Osteoblast (primary cell): ENCODE results near the gene PMPCA. TPM values are rescaled to one million over a fixed set of nuclear protein-coding genes. Genes with fewer than 3 reads are reported as not detected.

ENCODE experiments used
- DNase-seq: peaks from one replicate; pipeline ENCODE4 v3.0.0; 2011; ENCODE audit warnings: low spot score, mixed read lengths; ENCODE audit not compliant: insufficient read length; ENCODE audit errors: missing footprints
- H2AFZ ChIP-seq: 2 replicates; pipeline ENCODE4 v1.6.0; 2011; ENCODE audit warnings: mild to moderate bottlenecking, low read length
- H3K27ac ChIP-seq: 2 replicates; pipeline ENCODE4 v1.5.1; 2011; ENCODE audit warnings: mild to moderate bottlenecking, low read depth, low read length, moderate library complexity
- H3K27me3 ChIP-seq: 2 replicates; pipeline ENCODE4 v1.6.0; 2012; ENCODE audit warnings: mild to moderate bottlenecking, control low read depth, inconsistent platforms, low read length, moderate library complexity; ENCODE audit not compliant: insufficient read depth
- H3K36me3 ChIP-seq: 2 replicates; pipeline ENCODE4 v1.5.1; 2011; ENCODE audit warnings: mild to moderate bottlenecking, low read length, control low read depth, moderate library complexity; ENCODE audit not compliant: insufficient read depth
- H3K4me1 ChIP-seq: 2 replicates; pipeline ENCODE4 v1.5.1; 2011; ENCODE audit warnings: mild to moderate bottlenecking, low read length, control low read depth, moderate library complexity; ENCODE audit not compliant: insufficient read depth
- H3K4me2 ChIP-seq: 2 replicates; pipeline ENCODE4 v1.6.0; 2011; ENCODE audit warnings: mild to moderate bottlenecking, low read length; ENCODE audit not compliant: insufficient read depth
- H3K4me3 ChIP-seq: fragments of 200-600 bp; sonication (generic); 3 replicates; pipeline ENCODE4 v1.5.1; 2012; ENCODE audit warnings: mild to moderate bottlenecking, low read length, inconsistent platforms; ENCODE audit not compliant: insufficient read depth
- H3K79me2 ChIP-seq: 2 replicates; pipeline ENCODE4 v1.6.0; 2012; ENCODE audit warnings: mild to moderate bottlenecking, low read length, control low read depth, inconsistent platforms; ENCODE audit not compliant: insufficient read depth
- H3K9me3 ChIP-seq: 2 replicates; pipeline ENCODE4 v1.5.1; 2011; ENCODE audit warnings: low read depth, low read length, control low read depth
- H4K20me1 ChIP-seq: 2 replicates; pipeline ENCODE4 v1.6.0; 2012; ENCODE audit warnings: mild to moderate bottlenecking, low read length, control low read depth; ENCODE audit not compliant: insufficient read depth
- total RNA-seq: library from RNA; depleted of rRNA; stranded (reverse); fragments of >200 nt; gene quantifications from 2 replicates; pipeline ENCODE4 v1.2.3, GENCODE V29; 2012
- TF ChIP-seq, protein P1 (sequence below): IDR thresholded peaks from 2 replicates; pipeline ENCODE4 v1.5.1; 2011; ENCODE audit warnings: mild to moderate bottlenecking, low read depth, low read length, moderate library complexity; ENCODE audit errors: extremely low read depth

Gene PMPCA
- total RNA-seq, 1 donor, result 39.1 TPM

DNA sequence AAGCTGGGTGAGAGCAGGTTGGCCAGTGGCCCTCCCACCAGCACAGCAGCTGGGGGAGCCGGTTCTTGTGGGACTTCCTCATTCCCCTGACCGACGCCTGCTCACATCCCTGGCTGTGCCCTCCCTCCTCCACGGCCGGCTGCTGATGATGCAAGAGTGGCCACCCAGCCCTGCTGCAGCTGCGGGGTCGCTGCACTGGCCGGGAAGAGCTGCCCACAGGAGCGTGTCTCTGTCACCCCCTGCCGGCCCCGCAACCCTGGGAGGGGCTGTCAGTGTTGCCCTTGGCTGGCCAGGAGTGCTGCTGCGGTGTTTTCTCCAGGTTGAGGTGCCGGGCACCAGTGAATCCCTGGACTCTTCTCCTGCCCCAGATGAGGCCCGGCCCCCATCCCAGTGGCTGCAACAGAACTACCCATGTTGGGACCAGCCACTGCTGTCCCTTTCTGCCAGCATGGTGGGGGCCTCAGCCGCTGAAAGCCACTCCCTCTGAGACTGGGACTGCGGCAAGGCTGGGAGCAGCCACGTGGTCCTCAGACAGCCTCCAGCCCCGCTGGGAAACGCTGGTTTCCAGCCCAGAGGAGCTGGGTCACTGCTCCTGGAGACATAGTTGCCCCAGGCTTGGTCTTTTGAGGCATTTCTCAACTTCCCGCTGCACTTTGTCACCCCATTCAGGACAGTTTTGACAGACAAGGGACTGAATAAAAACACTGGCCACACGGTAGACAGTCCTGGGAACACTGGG is 37.7 kb upstream of the PMPCA start:
- Histone ChIP-seq H3K27ac (peak overlapping the region; percentile 61), H2AFZ (peak overlapping the region; percentile 77), H3K4me1 (peaks cover 14% of the 10 kb centered on the region), H3K4me2 (peak overlapping the region; percentile 75), H3K79me2 (no peaks in the 10 kb centered on the region), H3K27me3 (no peaks in the 10 kb centered on the region), H3K36me3 (peaks cover 3% of the 10 kb centered on the region), H4K20me1 (no peaks in the 10 kb centered on the region), H3K9me3 (no peaks in the 10 kb centered on the region), H3K4me3 (peak overlapping the region; percentile 56)
- TF ChIP-seq, protein P1, sequence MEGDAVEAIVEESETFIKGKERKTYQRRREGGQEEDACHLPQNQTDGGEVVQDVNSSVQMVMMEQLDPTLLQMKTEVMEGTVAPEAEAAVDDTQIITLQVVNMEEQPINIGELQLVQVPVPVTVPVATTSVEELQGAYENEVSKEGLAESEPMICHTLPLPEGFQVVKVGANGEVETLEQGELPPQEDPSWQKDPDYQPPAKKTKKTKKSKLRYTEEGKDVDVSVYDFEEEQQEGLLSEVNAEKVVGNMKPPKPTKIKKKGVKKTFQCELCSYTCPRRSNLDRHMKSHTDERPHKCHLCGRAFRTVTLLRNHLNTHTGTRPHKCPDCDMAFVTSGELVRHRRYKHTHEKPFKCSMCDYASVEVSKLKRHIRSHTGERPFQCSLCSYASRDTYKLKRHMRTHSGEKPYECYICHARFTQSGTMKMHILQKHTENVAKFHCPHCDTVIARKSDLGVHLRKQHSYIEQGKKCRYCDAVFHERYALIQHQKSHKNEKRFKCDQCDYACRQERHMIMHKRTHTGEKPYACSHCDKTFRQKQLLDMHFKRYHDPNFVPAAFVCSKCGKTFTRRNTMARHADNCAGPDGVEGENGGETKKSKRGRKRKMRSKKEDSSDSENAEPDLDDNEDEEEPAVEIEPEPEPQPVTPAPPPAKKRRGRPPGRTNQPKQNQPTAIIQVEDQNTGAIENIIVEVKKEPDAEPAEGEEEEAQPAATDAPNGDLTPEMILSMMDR, result peak; percentile 25
- peak; percentile 99 for DNase-seq

DNA sequence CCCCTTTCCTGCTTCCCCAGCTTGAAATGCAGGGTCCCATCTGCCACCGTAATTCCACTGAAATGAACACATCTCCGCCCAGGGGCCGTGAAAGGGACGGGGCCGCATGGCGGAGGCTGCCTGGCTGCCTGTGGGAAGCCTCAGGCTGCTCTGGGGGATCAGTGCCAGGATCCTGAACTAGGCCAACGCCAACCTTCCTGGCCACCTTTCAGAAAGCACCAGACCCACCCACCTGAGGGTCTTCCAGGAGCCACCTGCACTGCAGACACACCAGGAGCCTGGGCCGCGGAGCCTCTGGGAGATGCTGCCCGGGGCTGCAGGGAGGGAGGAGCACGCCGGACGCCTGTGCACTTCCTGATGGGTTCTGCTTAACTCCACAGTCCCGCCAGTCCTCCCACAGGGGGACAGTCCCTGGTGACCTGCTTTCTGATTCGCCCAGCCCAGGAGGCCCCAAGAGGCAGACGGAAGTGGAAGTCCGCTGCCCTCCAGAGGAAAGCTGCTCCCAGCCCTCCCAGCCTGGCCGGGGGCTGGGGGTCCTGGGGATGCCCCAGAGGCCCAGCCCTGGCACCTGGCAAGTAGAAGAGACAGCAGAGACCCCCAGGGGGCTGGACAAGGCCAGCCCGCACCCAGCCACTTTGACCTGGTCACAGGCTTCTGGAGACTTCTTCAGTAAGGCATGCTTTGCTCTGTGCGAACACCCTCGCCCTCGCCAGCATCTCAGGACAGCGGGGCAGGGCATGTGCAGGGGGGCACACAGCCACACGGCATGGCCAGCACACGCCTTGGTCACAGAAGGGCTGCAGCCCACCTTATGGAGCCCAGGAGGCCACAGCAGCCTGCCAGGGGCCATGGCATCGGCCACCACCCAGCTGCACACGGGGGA is 36.9 kb upstream of the PMPCA start, which contains the start of gene CARD9:
TSS of gene CARD9 (minus strand) at position 370 of the 883 bp plus-strand sequence. CDS start 1,591 bp downstream, outside the sequence.
- Histone ChIP-seq H3K4me2 (peak within 1 kb of the TSS; percentile 75), H3K27ac (peak within 1 kb of the TSS; percentile 61), H3K27me3 (no peaks in the 10 kb centered on the region), H3K79me2 (no peaks in the 10 kb centered on the region), H4K20me1 (no peaks in the 10 kb centered on the region), H2AFZ (peak within 1 kb of the TSS; percentile 77), H3K36me3 (peaks cover 3% of the 10 kb centered on the region), H3K4me1 (peaks cover 14% of the 10 kb centered on the region), H3K9me3 (no peaks in the 10 kb centered on the region), H3K4me3 (peak within 1 kb of the TSS; percentile 56)
- no peak for DNase-seq
- TF ChIP-seq, protein P1, result no peak

DNA sequence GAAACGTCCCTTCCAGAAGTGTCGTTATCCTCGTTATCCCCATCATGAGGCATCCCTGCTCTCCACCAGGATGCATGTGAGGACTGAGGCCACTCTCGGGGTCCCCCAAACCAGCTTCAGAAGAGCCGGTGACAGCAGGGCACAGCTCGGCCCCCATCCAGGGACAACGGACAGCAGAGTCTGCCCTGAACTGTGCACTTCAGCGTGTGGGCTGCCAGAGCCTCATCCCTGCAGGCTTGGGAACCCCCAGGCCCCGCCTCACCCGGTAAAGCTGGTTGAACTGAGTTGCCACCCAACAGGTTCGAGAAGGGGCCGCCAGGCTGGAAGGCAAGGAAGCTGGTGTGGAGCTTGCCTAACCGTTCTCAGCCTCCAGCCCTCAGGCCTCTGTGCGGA is 36.3 kb upstream of the PMPCA start:
- DNase-seq, result no peak
- TF ChIP-seq, protein P1, result no peak

DNA sequence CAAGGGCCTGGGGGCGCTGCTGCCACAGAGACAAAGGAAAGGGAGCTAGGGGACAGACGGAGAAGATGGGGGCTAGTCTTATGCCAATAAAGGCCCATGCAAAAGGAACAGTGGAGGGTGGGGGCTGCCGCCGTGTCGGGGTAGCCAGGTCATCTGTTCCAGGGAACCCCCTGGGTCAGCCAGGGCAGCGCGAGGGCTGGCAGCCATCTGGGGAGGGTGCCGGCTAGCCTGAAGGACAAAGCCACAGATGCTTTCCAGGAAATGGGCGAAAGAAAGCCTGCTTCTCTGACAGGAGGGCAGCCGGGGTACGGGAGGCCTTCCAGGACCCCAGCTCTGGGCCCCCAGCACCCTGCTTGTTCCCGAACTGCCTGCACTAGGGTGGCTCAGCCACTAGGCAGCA is 35.4 kb upstream of the PMPCA start:
- no peaks in the 10 kb centered on the region for H3K9me3 ChIP-seq
- H3K4me3 ChIP-seq, result no peak overlapping the region
- TF ChIP-seq, protein P1, result no peak
- peaks cover 3% of the 10 kb centered on the region for H3K36me3 ChIP-seq
- H3K27ac ChIP-seq, result no peak overlapping the region
- no peak for DNase-seq
- H3K4me2 ChIP-seq, result no peak overlapping the region
- H3K27me3 ChIP-seq, result no peaks in the 10 kb centered on the region
- peaks cover 14% of the 10 kb centered on the region for H3K4me1 ChIP-seq
- no peaks in the 10 kb centered on the region for H3K79me2 ChIP-seq
- H2AFZ ChIP-seq, result no peak overlapping the region
- H4K20me1 ChIP-seq, result no peaks in the 10 kb centered on the region

More for the DNA sequence above, 36.3 kb upstream of the PMPCA start:
- Histone ChIP-seq H3K36me3 (peaks cover 3% of the 10 kb centered on the region), H3K79me2 (no peaks in the 10 kb centered on the region), H3K27ac (no peak overlapping the region), H4K20me1 (no peaks in the 10 kb centered on the region), H3K4me3 (no peak overlapping the region), H2AFZ (no peak overlapping the region), H3K4me1 (peaks cover 14% of the 10 kb centered on the region), H3K4me2 (no peak overlapping the region), H3K27me3 (no peaks in the 10 kb centered on the region), H3K9me3 (no peaks in the 10 kb centered on the region)
